K562 (cell line): ENCODE data around the gene SH3D19. TPM values are rescaled to one million over a fixed set of nuclear protein-coding genes. Genes with fewer than 3 reads are reported as not detected.

Experiments used
- CC2D1A ChIP-seq: fragments of 450-650 bp; IDR thresholded peaks from 2 replicates; pipeline ENCODE4 v1.6.1; 2017; ENCODE audit warnings: mild to moderate bottlenecking
- EGR1 ChIP-seq: fragments of 450-650 bp; conservative IDR thresholded peaks from 2 replicates; pipeline ENCODE4 v1.6.1; 2017; ENCODE audit warnings: mild to moderate bottlenecking
- IFI16 ChIP-seq: fragments of 250-450 bp; sonication (Bioruptor Pico); IDR thresholded peaks from 2 replicates; pipeline ENCODE4 v2.1.2; 2022; ENCODE audit warnings: mild to moderate bottlenecking, inconsistent platforms
- ILF3 ChIP-seq: fragments of 450-650 bp; IDR thresholded peaks from 2 replicates; pipeline ENCODE4 v1.6.1; 2018; ENCODE audit warnings: antibody characterized with exemption, mild to moderate bottlenecking, moderate library complexity, borderline replicate concordance
- NFIC ChIP-seq: fragments of 450-650 bp; IDR thresholded peaks from 2 replicates; pipeline ENCODE4 v1.6.1; 2017; ENCODE audit warnings: mild to moderate bottlenecking, inconsistent platforms
- PHTF2 ChIP-seq: fragments of 250-450 bp; sonication (Bioruptor Pico); IDR thresholded peaks from 2 replicates; pipeline ENCODE4 v1.5.0; 2021; ENCODE audit warnings: mild to moderate bottlenecking
- RAD21 ChIP-seq, 2 experiments: fragments of 250-450 bp in 1 of 2; fragments of 450-650 bp in 1 of 2; sonication (Bioruptor Pico) in 1 of 2; formaldehyde crosslinking in 1 of 2; IDR thresholded peaks in 1 of 2; conservative IDR thresholded peaks in 1 of 2; 2 replicates each; pipeline versions ENCODE4 v1.4.0 to v1.8.0; 2020 to 2022; ENCODE audit warnings: mild to moderate bottlenecking in 2 of 2, moderate library complexity in 1 of 2
- RCOR1 ChIP-seq, 2 experiments: IDR thresholded peaks; 2 replicates each; pipeline ENCODE4 v1.6.1; 2012; ENCODE audit warnings: low read depth in 2 of 2, low read length in 2 of 2, borderline replicate concordance in 1 of 2, improper control_type of control experiment in 1 of 2
- RHOXF2B ChIP-seq: fragments of 250-450 bp; sonication (Bioruptor Pico); conservative IDR thresholded peaks from 2 replicates; pipeline ENCODE4 v1.5.1; 2021
- SMC3 ChIP-seq: conservative IDR thresholded peaks from 2 replicates; pipeline ENCODE4 v1.6.1; 2011; ENCODE audit warnings: low read depth, low read length, improper control_type of control experiment; ENCODE audit not compliant: insufficient read depth
- TAF1 ChIP-seq: IDR thresholded peaks from 2 replicates; pipeline ENCODE4 v1.6.1; 2011; ENCODE audit warnings: mild to moderate bottlenecking, low read length, moderate library complexity; ENCODE audit not compliant: insufficient read depth, control insufficient read depth, severe bottlenecking; ENCODE audit errors: extremely low read depth
- TCF3 ChIP-seq: sonication (generic); formaldehyde crosslinking; IDR thresholded peaks from 2 replicates; pipeline ENCODE4 v1.4.0; 2020; ENCODE audit warnings: mild to moderate bottlenecking, missing genetic modification reagents
- XRCC5 ChIP-seq: fragments of 200-400 bp; formaldehyde crosslinking; IDR thresholded peaks from 2 replicates; pipeline ENCODE4 v1.6.1; 2017; ENCODE audit warnings: low read depth, mild to moderate bottlenecking, low read length
- YY1 ChIP-seq, 3 experiments: IDR thresholded peaks; 2 replicates each; pipeline ENCODE4 v1.6.1; 2011; ENCODE audit warnings: low read length in 2 of 3, mild to moderate bottlenecking in 2 of 3, moderate library complexity in 2 of 3, borderline replicate concordance in 1 of 3, control low read depth in 1 of 3, low read depth in 1 of 3; ENCODE audit not compliant: insufficient read depth in 3 of 3, insufficient replicate concordance in 2 of 3, control insufficient read depth in 1 of 3, insufficient read length in 1 of 3; ENCODE audit errors: extremely low read depth in 1 of 3
- ZNF518B ChIP-seq: fragments of 250-450 bp; sonication (Bioruptor Pico); IDR thresholded peaks from 2 replicates; pipeline ENCODE4 v1.5.0; 2021; ENCODE audit warnings: mild to moderate bottlenecking, moderate library complexity
- ZNF644 ChIP-seq: fragments of 200-800 bp; sonication (Bioruptor generic); IDR thresholded peaks from 2 replicates; pipeline ENCODE4 v1.6.1; 2016; ENCODE audit warnings: low read depth, missing genetic modification characterization, missing compliant biosample characterization
- ZNF668 ChIP-seq: fragments of 250-450 bp; sonication (Bioruptor Pico); IDR thresholded peaks from 2 replicates; pipeline ENCODE4 v1.8.0; 2022; ENCODE audit warnings: mild to moderate bottlenecking, inconsistent platforms
- polyA plus RNA-seq, 8 experiments: library from polyadenylated mRNA; depleted of rRNA in 4 of 8; stranded (reverse) in 5 of 8; unstranded in 3 of 8; fragments of >200 nt; fragmentation: Nextera tagmentation in 2 of 8; fragmentation: Illumina TruSeq in 1 of 8; extraction: Ambion mirVana in 2 of 8; extraction: Trizol in 1 of 8; gene quantifications; 2 replicates each; pipeline versions ENCODE4 v1.2.1 to v1.2.3, GENCODE V29; 2011 to 2014; ENCODE audit warnings: inconsistent platforms in 1 of 8, missing spikeins in 1 of 8
- total RNA-seq, 7 experiments: library from RNA; depleted of rRNA in 6 of 7; stranded (reverse); fragments of >200 nt in 6 of 7; fragmentation: Illumina TruSeq in 2 of 7; extraction: Trizol in 2 of 7; gene quantifications; 2 replicates each; pipeline versions ENCODE4 v1.2.1 to v1.2.3, GENCODE V29; 2011 to 2021; ENCODE audit warnings: low replicate concordance in 1 of 7
- TF ChIP-seq, protein P1 (sequence below), 3 experiments: IDR thresholded peaks in 2 of 3; conservative IDR thresholded peaks in 1 of 3; 2 replicates each; pipeline ENCODE4 v1.5.1; 2011 to 2012; ENCODE audit warnings: low read length in 3 of 3, mild to moderate bottlenecking in 3 of 3, control low read depth in 2 of 3, improper control_type of control experiment in 1 of 3, inconsistent platforms in 1 of 3, low read depth in 1 of 3, mixed read lengths in 1 of 3, moderate library complexity in 1 of 3; ENCODE audit not compliant: insufficient read depth in 2 of 3
- TF ChIP-seq, protein P2 (sequence below): fragments of 250-450 bp; sonication (Bioruptor Pico); IDR thresholded peaks from 2 replicates; pipeline ENCODE4 v1.9.0; 2021; ENCODE audit warnings: mild to moderate bottlenecking, inconsistent platforms

The SH3D19 gene
- total and polyA plus RNA-seq, 9 of the 15 experiments (the other 6 are each of a cell fraction or from before 2014, with no cell fraction given) = 0.42 to 2.2 (median 1.1) TPM; not detected in 6

DNA sequence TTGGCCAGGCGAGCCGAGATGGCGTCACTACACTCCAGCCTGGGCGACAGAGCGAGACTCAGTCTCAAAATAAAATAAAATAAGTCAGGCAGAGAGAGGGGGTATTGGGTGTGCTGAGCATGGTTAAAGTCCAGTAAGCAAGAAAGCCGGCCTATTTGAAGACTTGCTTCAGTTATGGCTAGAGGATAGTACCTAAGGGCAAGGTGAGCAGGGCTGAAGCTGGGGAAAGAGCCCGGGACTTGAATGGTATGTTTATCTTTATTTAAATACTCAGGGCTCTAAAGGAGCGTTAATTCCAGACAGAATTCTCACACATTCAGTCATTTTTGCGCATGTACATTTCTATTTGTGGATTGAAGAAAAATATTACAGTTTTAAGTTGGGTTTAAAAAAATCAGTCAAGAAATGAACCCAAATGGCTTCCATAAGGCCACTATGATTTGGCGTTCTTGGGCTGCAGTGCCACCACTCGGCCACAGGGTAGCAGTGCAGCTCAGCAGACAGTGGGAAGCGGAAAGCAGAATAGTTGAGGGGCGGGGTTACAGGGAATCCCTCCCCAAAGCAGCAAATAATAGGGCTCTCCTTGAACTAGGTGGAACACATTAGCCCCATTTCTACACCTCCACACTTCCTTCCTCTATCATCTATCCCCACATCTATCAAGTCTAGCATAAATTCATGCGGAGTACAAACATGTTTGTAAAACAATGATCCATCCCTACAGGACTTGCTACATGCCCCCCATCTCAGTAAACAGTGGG, 37.2 kb upstream of the SH3D19 start (continued):
- TF ChIP-seq, protein P1, sequence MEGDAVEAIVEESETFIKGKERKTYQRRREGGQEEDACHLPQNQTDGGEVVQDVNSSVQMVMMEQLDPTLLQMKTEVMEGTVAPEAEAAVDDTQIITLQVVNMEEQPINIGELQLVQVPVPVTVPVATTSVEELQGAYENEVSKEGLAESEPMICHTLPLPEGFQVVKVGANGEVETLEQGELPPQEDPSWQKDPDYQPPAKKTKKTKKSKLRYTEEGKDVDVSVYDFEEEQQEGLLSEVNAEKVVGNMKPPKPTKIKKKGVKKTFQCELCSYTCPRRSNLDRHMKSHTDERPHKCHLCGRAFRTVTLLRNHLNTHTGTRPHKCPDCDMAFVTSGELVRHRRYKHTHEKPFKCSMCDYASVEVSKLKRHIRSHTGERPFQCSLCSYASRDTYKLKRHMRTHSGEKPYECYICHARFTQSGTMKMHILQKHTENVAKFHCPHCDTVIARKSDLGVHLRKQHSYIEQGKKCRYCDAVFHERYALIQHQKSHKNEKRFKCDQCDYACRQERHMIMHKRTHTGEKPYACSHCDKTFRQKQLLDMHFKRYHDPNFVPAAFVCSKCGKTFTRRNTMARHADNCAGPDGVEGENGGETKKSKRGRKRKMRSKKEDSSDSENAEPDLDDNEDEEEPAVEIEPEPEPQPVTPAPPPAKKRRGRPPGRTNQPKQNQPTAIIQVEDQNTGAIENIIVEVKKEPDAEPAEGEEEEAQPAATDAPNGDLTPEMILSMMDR (IDR thresholded peaks at IDR 0.05 in 2 of 3, conservative IDR thresholded peaks at IDR 0.05 in 1 of 3; ENCODE audit: insufficient read depth in 2 of 3, low read depth in 1 of 3, low read length in 3 of 3) = peak; percentile 88 to 97 (median 93)
- peak; percentile 79 to 86 for TF ChIP-seq RAD21 (CRISPR knock-in tag; conservative IDR thresholded peaks at IDR 0.05 in 1 of 2, IDR thresholded peaks at IDR 0.05 in 1 of 2)
- no peak for TF ChIP-seq TAF1
- peak in 2 of 3 experiments; percentile 35 to 53 for TF ChIP-seq YY1 (IDR thresholded peaks at IDR 0.05; ENCODE audit: borderline replicate concordance in 1 of 3, control insufficient read depth in 1 of 3, extremely low read depth in 1 of 3, insufficient read depth in 3 of 3, insufficient read length in 1 of 3, insufficient replicate concordance in 2 of 3, low read depth in 1 of 3, low read length in 2 of 3)
- TF ChIP-seq ZNF518B (CRISPR knock-in tag) = no peak
- TF ChIP-seq RCOR1 (IDR thresholded peaks at IDR 0.05; ENCODE audit: borderline replicate concordance in 1 of 2, low read depth in 2 of 2, low read length in 2 of 2) = peak in 1 of 2 experiments; percentile 60; a peak in 2 of 4 replicates
- TF ChIP-seq ILF3 = no peak
- TF ChIP-seq ZNF644 (tag) = no peak
- TF ChIP-seq, protein P2, sequence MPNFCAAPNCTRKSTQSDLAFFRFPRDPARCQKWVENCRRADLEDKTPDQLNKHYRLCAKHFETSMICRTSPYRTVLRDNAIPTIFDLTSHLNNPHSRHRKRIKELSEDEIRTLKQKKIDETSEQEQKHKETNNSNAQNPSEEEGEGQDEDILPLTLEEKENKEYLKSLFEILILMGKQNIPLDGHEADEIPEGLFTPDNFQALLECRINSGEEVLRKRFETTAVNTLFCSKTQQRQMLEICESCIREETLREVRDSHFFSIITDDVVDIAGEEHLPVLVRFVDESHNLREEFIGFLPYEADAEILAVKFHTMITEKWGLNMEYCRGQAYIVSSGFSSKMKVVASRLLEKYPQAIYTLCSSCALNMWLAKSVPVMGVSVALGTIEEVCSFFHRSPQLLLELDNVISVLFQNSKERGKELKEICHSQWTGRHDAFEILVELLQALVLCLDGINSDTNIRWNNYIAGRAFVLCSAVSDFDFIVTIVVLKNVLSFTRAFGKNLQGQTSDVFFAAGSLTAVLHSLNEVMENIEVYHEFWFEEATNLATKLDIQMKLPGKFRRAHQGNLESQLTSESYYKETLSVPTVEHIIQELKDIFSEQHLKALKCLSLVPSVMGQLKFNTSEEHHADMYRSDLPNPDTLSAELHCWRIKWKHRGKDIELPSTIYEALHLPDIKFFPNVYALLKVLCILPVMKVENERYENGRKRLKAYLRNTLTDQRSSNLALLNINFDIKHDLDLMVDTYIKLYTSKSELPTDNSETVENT (CRISPR knock-in tag) = no peak
- TF ChIP-seq ZNF668 (CRISPR knock-in tag) = no peak
- TF ChIP-seq NFIC = no peak
- TF ChIP-seq TCF3 (CRISPR knock-in tag) = no peak
- TF ChIP-seq PHTF2 = no peak
- TF ChIP-seq XRCC5 = peak; percentile 63; the same call in 1 of the 2 replicates
- TF ChIP-seq CC2D1A = peak; percentile 53; the same call in 1 of the 2 replicates
- TF ChIP-seq EGR1 = no peak
- peak; percentile 85 for TF ChIP-seq SMC3
- TF ChIP-seq IFI16 (CRISPR knock-in tag) = no peak
- TF ChIP-seq RHOXF2B (CRISPR knock-in tag) = no peak
